Mesenchymal stem cell (in vitro differentiated cells and primary cell): ENCODE results near the gene BCKDHA.

Experiments used
- DNase-seq: peaks from one replicate; pipeline ENCODE4 v3.0.0-alpha.2; 2013
- H2AFZ ChIP-seq: one replicate; pipeline ENCODE4 v1.6.1; 2013; ENCODE audit warnings: low read depth, mild to moderate bottlenecking, control low read depth, inconsistent platforms, low read length, moderate library complexity
- H2AK5ac ChIP-seq: 2 replicates; pipeline ENCODE4 v1.6.1; 2013; ENCODE audit warnings: low read length, moderate library complexity, mild to moderate bottlenecking, inconsistent platforms; ENCODE audit not compliant: severe bottlenecking
- H2BK120ac ChIP-seq: one replicate; pipeline ENCODE4 v1.6.1; 2013; ENCODE audit warnings: low read depth, mild to moderate bottlenecking, inconsistent platforms, low read length, moderate library complexity
- H2BK12ac ChIP-seq, 2 experiments: one replicate each; pipeline ENCODE4 v1.6.1; 2013; ENCODE audit warnings: inconsistent platforms in 2 of 2, low read length in 2 of 2, mild to moderate bottlenecking in 2 of 2, moderate library complexity in 2 of 2, control low read depth in 1 of 2
- H2BK15ac ChIP-seq: one replicate; pipeline ENCODE4 v1.6.1; 2013; ENCODE audit warnings: mild to moderate bottlenecking, low read depth, inconsistent platforms; ENCODE audit not compliant: poor library complexity, severe bottlenecking
- H2BK5ac ChIP-seq: 2 replicates; pipeline ENCODE4 v1.6.1; 2013; ENCODE audit warnings: low read depth, mild to moderate bottlenecking, low read length, control low read depth, inconsistent platforms; ENCODE audit not compliant: poor library complexity, severe bottlenecking
- H3K14ac ChIP-seq, 2 experiments: one replicate each; pipeline ENCODE4 v1.6.1; 2013; ENCODE audit warnings: inconsistent platforms in 2 of 2, low read length in 2 of 2, control low read depth in 1 of 2, mild to moderate bottlenecking in 1 of 2, moderate library complexity in 1 of 2
- H3K18ac ChIP-seq, 2 experiments: one replicate each; pipeline ENCODE4 v1.6.1; 2013; ENCODE audit warnings: inconsistent platforms in 2 of 2, low read length in 2 of 2, control low read depth in 1 of 2, low read depth in 1 of 2, mild to moderate bottlenecking in 1 of 2
- H3K23ac ChIP-seq, 2 experiments: one replicate each; pipeline ENCODE4 v1.6.1; 2013; ENCODE audit warnings: inconsistent platforms in 2 of 2, low read length in 2 of 2, mild to moderate bottlenecking in 2 of 2, moderate library complexity in 2 of 2, control low read depth in 1 of 2
- H3K27ac ChIP-seq: 2 replicates; pipeline ENCODE4 v1.5.1; 2013; ENCODE audit warnings: mild to moderate bottlenecking, moderate library complexity, low read length, control low read depth, inconsistent platforms; ENCODE audit not compliant: poor library complexity, severe bottlenecking
- H3K27me3 ChIP-seq, 2 experiments: 2 replicates each; pipeline versions ENCODE4 v1.6.1 to v1.7.0; 2013; ENCODE audit warnings: low read length in 2 of 2, mild to moderate bottlenecking in 2 of 2, moderate library complexity in 2 of 2, control low read depth in 1 of 2, inconsistent platforms in 1 of 2; ENCODE audit not compliant: control insufficient read depth in 1 of 2, insufficient read depth in 1 of 2
- H3K36me3 ChIP-seq, 2 experiments: 2 replicates each; pipeline versions ENCODE4 v1.6.1 to v1.7.0; 2013; ENCODE audit warnings: low read length in 2 of 2, control low read depth in 1 of 2, inconsistent platforms in 1 of 2, low read depth in 1 of 2, mild to moderate bottlenecking in 1 of 2; ENCODE audit not compliant: insufficient read depth in 2 of 2, control insufficient read depth in 1 of 2
- H3K4ac ChIP-seq, 2 experiments: one replicate each; pipeline ENCODE4 v1.6.1; 2013; ENCODE audit warnings: inconsistent platforms in 2 of 2, low read length in 2 of 2, mild to moderate bottlenecking in 2 of 2, moderate library complexity in 2 of 2, control low read depth in 1 of 2, low read depth in 1 of 2
- H3K4me1 ChIP-seq: 2 replicates; pipeline ENCODE4 v1.6.1; 2013; ENCODE audit warnings: low read depth, low read length, control low read depth; ENCODE audit not compliant: control insufficient read depth, insufficient read depth
- H3K4me2 ChIP-seq: 2 replicates; pipeline ENCODE4 v1.6.1; 2013; ENCODE audit warnings: low read length, mild to moderate bottlenecking, inconsistent platforms; ENCODE audit not compliant: poor library complexity, severe bottlenecking
- H3K4me3 ChIP-seq, 2 experiments: 2 replicates each; pipeline versions ENCODE4 v1.5.1 to v1.7.0; 2013; ENCODE audit warnings: low read length in 2 of 2, mild to moderate bottlenecking in 2 of 2, control low read depth in 1 of 2, low read depth in 1 of 2; ENCODE audit not compliant: insufficient read depth in 1 of 2
- H3K79me1 ChIP-seq: replicated peaks from 2 replicates; pipeline ENCODE4 v1.6.1; 2013; ENCODE audit warnings: mild to moderate bottlenecking, control low read depth, low read length, inconsistent platforms; ENCODE audit not compliant: poor library complexity, severe bottlenecking
- H3K9ac ChIP-seq: 2 replicates; pipeline ENCODE4 v1.7.0; 2013; ENCODE audit warnings: mild to moderate bottlenecking, low read length, moderate library complexity
- H3K9me3 ChIP-seq: 2 replicates; pipeline ENCODE4 v1.7.0; 2013; ENCODE audit warnings: mild to moderate bottlenecking, low read length; ENCODE audit not compliant: control insufficient read depth
- H4K8ac ChIP-seq: one replicate; pipeline ENCODE4 v1.6.1; 2013; ENCODE audit warnings: inconsistent platforms, mild to moderate bottlenecking, low read length, moderate library complexity
- H4K91ac ChIP-seq: one replicate; pipeline ENCODE4 v1.6.1; 2013; ENCODE audit warnings: mild to moderate bottlenecking, low read length, inconsistent platforms
- WGBS: methylation state at CpG from one replicate; pipeline ENCODE4 v1.1.7; 2013; ENCODE audit warnings: mixed read lengths; 5-methylcytosine and 5-hydroxymethylcytosine counted together

BCKDHA gene

GRCh38 chr19:41426952-41427646, 29.5 kb downstream of the BCKDHA start, which contains the start of gene B3GNT8:
TSS of gene B3GNT8 (minus strand) at chr19:41427374. CDS start at chr19:41426778, 596 bp downstream.
- Histone ChIP-seq H3K9ac (peak within 1 kb of the TSS; percentile 96), H3K14ac (peak within 1 kb of the TSS in 1 of 2 experiments; percentile 29), H3K18ac (peak within 1 kb of the TSS; percentile 56 to 89), H2BK5ac (no peak within 1 kb of the TSS), H3K36me3 (peaks cover 47 to 57% of the 10 kb centered on the region in 2 experiments), H2AFZ (peak within 1 kb of the TSS; percentile 54), H4K91ac (peak within 1 kb of the TSS; percentile 90), H2BK12ac (peak within 1 kb of the TSS; percentile 32 to 38), H4K8ac (peak within 1 kb of the TSS; percentile 92), H3K27ac (peak within 1 kb of the TSS; percentile 3), H3K79me1 (peaks cover 7% of the 10 kb centered on the region), H3K4ac (peak within 1 kb of the TSS; percentile 64 to 69), H3K4me1 (peaks cover 34% of the 10 kb centered on the region), H2BK15ac (peak within 1 kb of the TSS; percentile 93), H3K27me3 (no peaks in the 10 kb centered on the region), H3K4me2 (peak within 1 kb of the TSS; percentile 71), H3K9me3 (no peaks in the 10 kb centered on the region), H3K4me3 (peak within 1 kb of the TSS; percentile 31 to 92), H3K23ac (peak within 1 kb of the TSS in 1 of 2 experiments; percentile 56), H2BK120ac (peak within 1 kb of the TSS; percentile 50), H2AK5ac (peak within 1 kb of the TSS; percentile 73)
- DNase-seq = peak; percentile 77
- 7% methylated on average over 19 of the region's 19 CpGs for WGBS

GRCh38 chr19:41427647-41428480, 30.2 kb downstream of the BCKDHA start:
- Histone ChIP-seq H2BK5ac (no peak overlapping the region), H2BK120ac (peak overlapping the region; percentile 42), H3K14ac (peak overlapping the region in 1 of 2 experiments; percentile 29), H3K23ac (peak overlapping the region in 1 of 2 experiments; percentile 53), H2AFZ (no peak overlapping the region), H3K27ac (peak overlapping the region; percentile 3), H3K4ac (peak overlapping the region; percentile 59 to 69), H3K9me3 (no peaks in the 10 kb centered on the region), H3K27me3 (no peaks in the 10 kb centered on the region), H4K8ac (peak overlapping the region; percentile 92), H3K4me3 (peak overlapping the region in 1 of 2 experiments; percentile 82), H2AK5ac (peak overlapping the region; percentile 73), H3K4me2 (peak overlapping the region; percentile 66), H2BK12ac (peak overlapping the region; percentile 32 to 38), H3K36me3 (peaks cover 47 to 57% of the 10 kb centered on the region in 2 experiments), H3K4me1 (peaks cover 34% of the 10 kb centered on the region), H4K91ac (peak overlapping the region; percentile 90), H3K79me1 (peaks cover 8% of the 10 kb centered on the region), H2BK15ac (peak overlapping the region; percentile 93), H3K9ac (peak overlapping the region; percentile 85), H3K18ac (peak overlapping the region; percentile 48 to 89)
- DNase-seq = no peak
- 14% methylated on average over 22 of the region's 23 CpGs for WGBS

GRCh38 chr19:41428481-41428859, 30.9 kb downstream of the BCKDHA start:
- Histone ChIP-seq H2AFZ (no peak overlapping the region), H3K9me3 (no peaks in the 10 kb centered on the region), H3K14ac (no peak overlapping the region), H3K23ac (peak overlapping the region in 1 of 2 experiments; percentile 53), H2BK12ac (peak overlapping the region; percentile 32 to 38), H3K27me3 (no peaks in the 10 kb centered on the region), H3K18ac (peak overlapping the region; percentile 48 to 89), H3K27ac (no peak overlapping the region), H3K79me1 (peaks cover 11% of the 10 kb centered on the region), H4K91ac (no peak overlapping the region), H2BK5ac (no peak overlapping the region), H3K4ac (peak overlapping the region; percentile 49 to 69), H3K4me3 (peak overlapping the region in 1 of 2 experiments; percentile 82), H2BK15ac (peak overlapping the region; percentile 57), H3K36me3 (peaks cover 48 to 59% of the 10 kb centered on the region in 2 experiments), H3K4me1 (peaks cover 34% of the 10 kb centered on the region), H3K9ac (peak overlapping the region; percentile 85), H4K8ac (peak overlapping the region; percentile 82), H2AK5ac (peak overlapping the region; percentile 73), H2BK120ac (peak overlapping the region; percentile 30), H3K4me2 (peak overlapping the region; percentile 66)
- 81% methylated on average over 1 of the region's 1 CpG for WGBS
- DNase-seq = no peak

DNA sequence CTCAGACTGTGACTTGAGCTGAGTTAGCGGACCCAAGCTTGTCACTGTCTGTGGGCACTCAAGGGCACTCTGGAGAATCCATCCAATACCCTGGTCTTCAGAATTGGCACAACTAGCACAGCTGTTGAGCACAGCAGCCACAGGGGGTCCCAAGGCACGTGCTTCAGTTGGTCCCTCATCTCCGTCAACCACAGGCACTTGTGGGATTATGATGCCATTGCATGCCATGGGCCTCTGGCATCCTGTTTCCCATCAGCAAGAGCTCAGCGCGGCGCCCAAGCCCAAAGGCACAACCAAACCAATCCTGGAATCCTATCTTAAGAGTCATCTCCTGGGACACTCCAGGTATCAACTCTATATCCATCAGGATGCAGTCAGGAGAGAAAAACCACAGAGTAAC, 33.3 kb downstream of the BCKDHA start:
- peaks cover 34% of the 10 kb centered on the region for H3K4me1 ChIP-seq
- no peak overlapping the region for H4K91ac ChIP-seq
- no peak overlapping the region for H3K27ac ChIP-seq
- H3K79me1 ChIP-seq = peaks cover 10% of the 10 kb centered on the region
- no peak overlapping the region for H2AFZ ChIP-seq
- H3K4me3 ChIP-seq = no peak overlapping the region
- no peak overlapping the region for H3K9ac ChIP-seq
- H3K4me2 ChIP-seq = no peak overlapping the region
- no peak overlapping the region for H3K4ac ChIP-seq
- H2BK5ac ChIP-seq = no peak overlapping the region
- H2BK12ac ChIP-seq = no peak overlapping the region
- no peak overlapping the region for H2BK15ac ChIP-seq
- no peak overlapping the region for H2AK5ac ChIP-seq
- H2BK120ac ChIP-seq = no peak overlapping the region
- no peak overlapping the region for H3K23ac ChIP-seq
- peaks cover 28 to 44% of the 10 kb centered on the region in 2 experiments for H3K36me3 ChIP-seq
- DNase-seq = no peak
- H3K18ac ChIP-seq = no peak overlapping the region
- no peak overlapping the region for H4K8ac ChIP-seq
- no peak overlapping the region for H3K14ac ChIP-seq
- no peaks in the 10 kb centered on the region for H3K9me3 ChIP-seq
- no peaks in the 10 kb centered on the region for H3K27me3 ChIP-seq
- 98% methylated on average over 5 of the region's 6 CpGs for WGBS
